HepG2 (cell line): ENCODE measurements around the gene MOGAT3. TPM values are rescaled to one million over a fixed set of nuclear protein-coding genes. Genes with fewer than 3 reads are reported as not detected.

Source experiments
- HNF4A ChIP-seq: sonication (generic); formaldehyde crosslinking; IDR thresholded peaks from 2 replicates; pipeline ENCODE4 v1.4.0; 2020; ENCODE audit warnings: missing genetic modification reagents
- MAFG ChIP-seq: sonication (generic); formaldehyde crosslinking; IDR thresholded peaks from 2 replicates; pipeline ENCODE4 v1.5.1; 2020; ENCODE audit warnings: mild to moderate bottlenecking, missing genetic modification reagents
- MED8 ChIP-seq: sonication (generic); formaldehyde crosslinking; IDR thresholded peaks from 2 replicates; pipeline ENCODE4 v1.8.1; 2023; ENCODE audit warnings: mild to moderate bottlenecking, missing genetic modification reagents; ENCODE audit not compliant: insufficient replicate concordance
- NFYB ChIP-seq: sonication (generic); formaldehyde crosslinking; IDR thresholded peaks from 2 replicates; pipeline ENCODE4 v1.4.0; 2020; ENCODE audit warnings: missing genetic modification reagents
- NFYC ChIP-seq: IDR thresholded peaks from 2 replicates; pipeline ENCODE4 v1.6.1; 2016; ENCODE audit warnings: missing genetic modification reagents, missing compliant biosample characterization
- PHF8 ChIP-seq: sonication (generic); formaldehyde crosslinking; IDR thresholded peaks from 2 replicates; pipeline ENCODE4 v1.5.0; 2020; ENCODE audit warnings: missing genetic modification reagents
- REXO4 ChIP-seq: sonication (generic); formaldehyde crosslinking; IDR thresholded peaks from 2 replicates; pipeline ENCODE4 v1.8.0; 2022; ENCODE audit warnings: missing genetic modification reagents, mild to moderate bottlenecking, borderline replicate concordance
- SRY ChIP-seq: sonication (generic); formaldehyde crosslinking; IDR thresholded peaks from 2 replicates; pipeline ENCODE4 v1.8.0; 2022; ENCODE audit warnings: mild to moderate bottlenecking, missing genetic modification reagents
- TRIM24 ChIP-seq: sonication (generic); formaldehyde crosslinking; IDR thresholded peaks from 2 replicates; pipeline ENCODE4 v1.8.0; 2022; ENCODE audit warnings: mild to moderate bottlenecking, missing genetic modification reagents
- ZBTB8A ChIP-seq: sonication (generic); formaldehyde crosslinking; IDR thresholded peaks from 2 replicates; pipeline ENCODE4 v1.4.0; 2020; ENCODE audit warnings: mild to moderate bottlenecking, low read depth, missing genetic modification reagents, borderline replicate concordance
- ZC3H13 ChIP-seq: sonication (generic); formaldehyde crosslinking; IDR thresholded peaks from 2 replicates; pipeline ENCODE4 v1.8.1; 2023; ENCODE audit warnings: mild to moderate bottlenecking, missing genetic modification reagents, moderate library complexity
- ZHX1 ChIP-seq: sonication (generic); formaldehyde crosslinking; IDR thresholded peaks from 2 replicates; pipeline ENCODE4 v1.8.1; 2022; ENCODE audit warnings: low read depth, mild to moderate bottlenecking, missing genetic modification reagents
- ZNF207 ChIP-seq: fragments of 450-650 bp; IDR thresholded peaks from 2 replicates; pipeline ENCODE4 v1.6.1; 2016; ENCODE audit warnings: antibody characterized with exemption, borderline replicate concordance
- ZNF253 ChIP-seq: sonication (generic); formaldehyde crosslinking; IDR thresholded peaks from 2 replicates; pipeline ENCODE4 v1.8.0; 2022; ENCODE audit warnings: mild to moderate bottlenecking, missing genetic modification reagents, borderline replicate concordance
- ZNF260 ChIP-seq: sonication (generic); formaldehyde crosslinking; IDR thresholded peaks from 2 replicates; pipeline ENCODE4 v1.4.0; 2020; ENCODE audit warnings: missing genetic modification reagents, low read depth, mild to moderate bottlenecking, borderline replicate concordance
- ZNF331 ChIP-seq: sonication (generic); formaldehyde crosslinking; IDR thresholded peaks from 2 replicates; pipeline ENCODE4 v1.4.0; 2020; ENCODE audit warnings: missing genetic modification reagents
- ZNF556 ChIP-seq: sonication (generic); formaldehyde crosslinking; IDR thresholded peaks from 2 replicates; pipeline ENCODE4 v1.4.0; 2020; ENCODE audit warnings: mild to moderate bottlenecking, missing genetic modification reagents, borderline replicate concordance
- ZNF567 ChIP-seq: sonication (generic); formaldehyde crosslinking; IDR thresholded peaks from 2 replicates; pipeline ENCODE4 v1.8.1; 2023; ENCODE audit warnings: mild to moderate bottlenecking, missing genetic modification reagents, borderline replicate concordance
- ZNF75D ChIP-seq: sonication (generic); formaldehyde crosslinking; IDR thresholded peaks from 2 replicates; pipeline ENCODE4 v1.8.1; 2023; ENCODE audit warnings: missing genetic modification reagents, mild to moderate bottlenecking, borderline replicate concordance
- ZNF83 ChIP-seq: sonication (generic); formaldehyde crosslinking; IDR thresholded peaks from 2 replicates; pipeline ENCODE4 v1.4.0; 2020; ENCODE audit warnings: missing genetic modification reagents, mild to moderate bottlenecking, borderline replicate concordance
- ZNF841 ChIP-seq: sonication (generic); formaldehyde crosslinking; IDR thresholded peaks from 2 replicates; pipeline ENCODE4 v1.8.1; 2023; ENCODE audit warnings: missing genetic modification reagents, borderline replicate concordance
- polyA plus RNA-seq, 8 experiments: library from polyadenylated mRNA; depleted of rRNA in 3 of 8; stranded (reverse) in 7 of 8; unstranded in 1 of 8; fragments of >200 nt; fragmentation: Illumina TruSeq in 4 of 8; extraction: Trizol in 4 of 8; gene quantifications; 2 replicates each; pipeline versions ENCODE4 v1.2.1 to v1.2.3, GENCODE V29; 2011 to 2016; ENCODE audit warnings: low read depth in 4 of 8, missing spikeins in 1 of 8, mixed read lengths in 1 of 8; ENCODE audit not compliant: insufficient read depth in 1 of 8
- total RNA-seq, 5 experiments: library from RNA; depleted of rRNA; stranded (reverse); fragments of >200 nt; fragmentation: Illumina TruSeq; extraction: Trizol; gene quantifications; 2 replicates each; pipeline ENCODE4 v1.2.3, GENCODE V29; 2016; ENCODE audit warnings: low read depth in 1 of 5
- TF ChIP-seq, protein P1 (sequence below): sonication (generic); formaldehyde crosslinking; IDR thresholded peaks from 2 replicates; pipeline ENCODE4 v1.8.0; 2022; ENCODE audit warnings: missing genetic modification reagents, mild to moderate bottlenecking, borderline replicate concordance
- TF ChIP-seq, protein P2 (sequence below): sonication (generic); formaldehyde crosslinking; IDR thresholded peaks from 2 replicates; pipeline ENCODE4 v1.9.0; 2021; ENCODE audit warnings: missing genetic modification reagents, borderline replicate concordance

Gene MOGAT3
- total and polyA plus RNA-seq, 2 of the 13 experiments (the other 11 are each of a cell fraction or from before 2014, with no cell fraction given): 22.5 to 30.5 TPM

GRCh38 chr7:101200862-101201599, at the start of gene MOGAT3 (continued):
- TF ChIP-seq ZHX1 (CRISPR knock-in tag) (no peak), ZNF331 (no peak), MAFG (CRISPR knock-in tag) (no peak), ZBTB8A (no peak), ZNF207 (no peak), HNF4A (CRISPR knock-in tag) (peak; percentile 94), TRIM24 (CRISPR knock-in tag) (no peak), ZNF75D (CRISPR knock-in tag) (no peak), ZNF260 (CRISPR knock-in tag) (no peak), SRY (CRISPR knock-in tag) (0 out of 2 replicates have a peak, but pooled peaks have one; percentile 17), ZNF841 (CRISPR knock-in tag) (no peak), NFYC (CRISPR knock-in tag) (no peak; the same call in none of the 2 replicates), REXO4 (CRISPR knock-in tag) (no peak), PHF8 (peak; percentile 63; the same call in 1 of the 2 replicates), MED8 (CRISPR knock-in tag) (peak; percentile 53), ZNF567 (peak; percentile 35; the same call in 1 of the 2 replicates), ZC3H13 (CRISPR knock-in tag) (peak; percentile 86), ZNF556 (CRISPR knock-in tag) (no peak), ZNF83 (CRISPR knock-in tag) (no peak), NFYB (CRISPR knock-in tag) (no peak), ZNF253 (CRISPR knock-in tag) (no peak)
- TF ChIP-seq, protein P1, sequence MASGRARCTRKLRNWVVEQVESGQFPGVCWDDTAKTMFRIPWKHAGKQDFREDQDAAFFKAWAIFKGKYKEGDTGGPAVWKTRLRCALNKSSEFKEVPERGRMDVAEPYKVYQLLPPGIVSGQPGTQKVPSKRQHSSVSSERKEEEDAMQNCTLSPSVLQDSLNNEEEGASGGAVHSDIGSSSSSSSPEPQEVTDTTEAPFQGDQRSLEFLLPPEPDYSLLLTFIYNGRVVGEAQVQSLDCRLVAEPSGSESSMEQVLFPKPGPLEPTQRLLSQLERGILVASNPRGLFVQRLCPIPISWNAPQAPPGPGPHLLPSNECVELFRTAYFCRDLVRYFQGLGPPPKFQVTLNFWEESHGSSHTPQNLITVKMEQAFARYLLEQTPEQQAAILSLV (CRISPR knock-in tag): no peak
- TF ChIP-seq, protein P2, sequence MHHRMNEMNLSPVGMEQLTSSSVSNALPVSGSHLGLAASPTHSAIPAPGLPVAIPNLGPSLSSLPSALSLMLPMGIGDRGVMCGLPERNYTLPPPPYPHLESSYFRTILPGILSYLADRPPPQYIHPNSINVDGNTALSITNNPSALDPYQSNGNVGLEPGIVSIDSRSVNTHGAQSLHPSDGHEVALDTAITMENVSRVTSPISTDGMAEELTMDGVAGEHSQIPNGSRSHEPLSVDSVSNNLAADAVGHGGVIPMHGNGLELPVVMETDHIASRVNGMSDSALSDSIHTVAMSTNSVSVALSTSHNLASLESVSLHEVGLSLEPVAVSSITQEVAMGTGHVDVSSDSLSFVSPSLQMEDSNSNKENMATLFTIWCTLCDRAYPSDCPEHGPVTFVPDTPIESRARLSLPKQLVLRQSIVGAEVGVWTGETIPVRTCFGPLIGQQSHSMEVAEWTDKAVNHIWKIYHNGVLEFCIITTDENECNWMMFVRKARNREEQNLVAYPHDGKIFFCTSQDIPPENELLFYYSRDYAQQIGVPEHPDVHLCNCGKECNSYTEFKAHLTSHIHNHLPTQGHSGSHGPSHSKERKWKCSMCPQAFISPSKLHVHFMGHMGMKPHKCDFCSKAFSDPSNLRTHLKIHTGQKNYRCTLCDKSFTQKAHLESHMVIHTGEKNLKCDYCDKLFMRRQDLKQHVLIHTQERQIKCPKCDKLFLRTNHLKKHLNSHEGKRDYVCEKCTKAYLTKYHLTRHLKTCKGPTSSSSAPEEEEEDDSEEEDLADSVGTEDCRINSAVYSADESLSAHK (CRISPR knock-in tag): no peak
